GM10248 (cell line): ENCODE results near the gene PACS1.

Experiments used
- CTCF ChIA-PET: fragments of 300-600 bp; sonication (Branson Sonifier 250); formaldehyde crosslinking; extraction: SDS; loops from one replicate; lab custom pipeline; 2021; ENCODE audit warnings: antibody characterized with exemption; lab: Yijun Ruan, JAX
- POLR2A ChIA-PET: fragments of 350-650 bp; sonication (Branson Sonifier 250); formaldehyde crosslinking; extraction: SDS; loops from one replicate; lab custom pipeline; 2020; ENCODE audit warnings: antibody characterized with exemption; lab: Yijun Ruan, JAX
- DNase-seq: peaks from one replicate; pipeline ENCODE4 v3.0.0; 2012; ENCODE audit errors: extremely low spot score
- CTCF ChIP-seq: IDR thresholded peaks from 2 replicates; pipeline ENCODE4 v1.5.1; 2012; ENCODE audit warnings: mild to moderate bottlenecking, low read depth; ENCODE audit errors: extremely low read depth, missing control alignments, control extremely low read depth

The PACS1 gene

GRCh38 chr11:66116576-66117361, 46.7 kb downstream of the PACS1 start:
- ChIA-PET POLR2A (interaction anchor here (0.5 to 0.6 kb wide), 2 partner anchors 62 to 121 kb away, joined by 3 to 6 read pairs; no protein-coding TSS in a partner anchor), CTCF (interaction anchor here (1.0 to 9.3 kb wide), 11 partner anchors 8 to 106 kb away, joined by 3 to 64 read pairs (median 5); partner anchors contain the start of genes PACS1 and SF3B2)

GRCh38 chr11:66118847-66119246, 48.8 kb downstream of the PACS1 start:
- ChIA-PET POLR2A (interaction anchor here (0.6 kb wide), 1 partner anchor 29 kb away, joined by 4 read pairs; no protein-coding TSS in a partner anchor), CTCF (interaction anchor here (0.9 to 9.3 kb wide), 7 partner anchors 8 to 51 kb away, joined by 3 to 64 read pairs (median 4); no protein-coding TSS in a partner anchor)
- no peak for DNase-seq
- TF ChIP-seq CTCF, result no peak

More at GRCh38 chr11:66116576-66117361, 46.7 kb downstream of the PACS1 start:
- TF ChIP-seq CTCF, result no peak
- no peak for DNase-seq

GRCh38 chr11:66119348-66120133, 49.5 kb downstream of the PACS1 start:
- ChIA-PET CTCF (interaction anchor here (0.9 to 9.3 kb wide), 7 partner anchors 10 to 103 kb away, joined by 3 to 64 read pairs (median 4); no protein-coding TSS in a partner anchor), POLR2A (interaction anchor here (0.7 to 1.1 kb wide), 2 partner anchors 17 to 20 kb away, joined by 4 to 8 read pairs; no protein-coding TSS in a partner anchor)
- no peak for TF ChIP-seq CTCF
- no peak for DNase-seq

GRCh38 chr11:66121466-66121865, 51.4 kb downstream of the PACS1 start:
- ChIA-PET POLR2A (no interaction called here), CTCF (interaction anchor here (0.8 to 9.3 kb wide), 6 partner anchors 8 to 100 kb away, joined by 4 to 64 read pairs (median 4); no protein-coding TSS in a partner anchor)
- TF ChIP-seq CTCF, result no peak
- DNase-seq, result no peak

GRCh38 chr11:66123902-66124301, 53.8 kb downstream of the PACS1 start:
- TF ChIP-seq CTCF, result no peak
- DNase-seq, result no peak
- CTCF ChIA-PET, result interaction anchor here (0.8 to 4.5 kb wide), 9 partner anchors 8 to 79 kb away, joined by 3 to 22 read pairs (median 3); partner anchors contain the start of gene SF3B2
- POLR2A ChIA-PET, result no interaction called here

GRCh38 chr11:66124564-66124963, 54.5 kb downstream of the PACS1 start:
- POLR2A ChIA-PET, result no interaction called here
- TF ChIP-seq CTCF, result no peak
- CTCF ChIA-PET, result interaction anchor here (0.8 to 4.5 kb wide), 9 partner anchors 9 to 80 kb away, joined by 3 to 22 read pairs (median 3); partner anchors contain the start of gene SF3B2
- DNase-seq, result no peak
